Liver (tissue), 9 donors: Measurements from ENCODE around the gene FAM83E. TPM values are rescaled to one million over a fixed set of nuclear protein-coding genes. Genes with fewer than 3 reads are reported as not detected.

Source experiments
- DNase-seq: peaks from one replicate; pipeline ENCODE4 v3.0.0-alpha.2; 2017; ENCODE audit warnings: low spot score
- H3K27ac ChIP-seq, 2 donors: one replicate each; pipeline ENCODE4 v1.7.0; 2013; ENCODE audit warnings: inconsistent platforms in 2 of 2, low read length in 2 of 2, control low read depth in 1 of 2, low read depth in 1 of 2, mild to moderate bottlenecking in 1 of 2
- H3K27me3 ChIP-seq, 4 donors: one replicate each; pipeline versions ENCODE4 v1.6.1 to v1.7.0; 2013; ENCODE audit warnings: low read length in 3 of 4, inconsistent platforms in 1 of 4, mild to moderate bottlenecking in 1 of 4, moderate library complexity in 1 of 4; ENCODE audit not compliant: control insufficient read depth in 4 of 4, insufficient read depth in 4 of 4
- H3K36me3 ChIP-seq, 4 donors: one replicate each; pipeline versions ENCODE4 v1.6.1 to v1.7.0; 2013; ENCODE audit warnings: low read length in 3 of 4, mild to moderate bottlenecking in 3 of 4, low read depth in 1 of 4, moderate library complexity in 1 of 4; ENCODE audit not compliant: control insufficient read depth in 4 of 4, insufficient read depth in 3 of 4
- H3K4me1 ChIP-seq, 4 donors: one replicate each; pipeline versions ENCODE4 v1.6.1 to v1.7.0; 2013; ENCODE audit warnings: low read length in 3 of 4, mild to moderate bottlenecking in 3 of 4, moderate library complexity in 1 of 4; ENCODE audit not compliant: control insufficient read depth in 4 of 4, insufficient read depth in 4 of 4
- H3K4me3 ChIP-seq, 3 donors: one replicate each; pipeline versions ENCODE4 v1.6.1 to v1.7.0; 2013; ENCODE audit warnings: low read length in 3 of 3, control low read depth in 1 of 3, low read depth in 1 of 3, mild to moderate bottlenecking in 1 of 3
- H3K9ac ChIP-seq, 2 donors: one replicate each; pipeline ENCODE4 v1.7.0; 2013; ENCODE audit warnings: low read length in 2 of 2, mild to moderate bottlenecking in 2 of 2, moderate library complexity in 2 of 2, control low read depth in 1 of 2, low read depth in 1 of 2
- H3K9me3 ChIP-seq, 4 donors: one replicate each; pipeline versions ENCODE4 v1.6.1 to v1.7.0; 2013; ENCODE audit warnings: low read length in 3 of 4; ENCODE audit not compliant: control insufficient read depth in 4 of 4
- FOXA1 ChIP-seq: IDR thresholded peaks from 2 replicates; pipeline ENCODE4 v1.6.1; 2016; ENCODE audit warnings: antibody characterized with exemption
- FOXA2 ChIP-seq: IDR thresholded peaks from 2 replicates; pipeline ENCODE4 v1.6.1; 2016; ENCODE audit warnings: antibody characterized with exemption
- GABPA ChIP-seq, 2 donors: IDR thresholded peaks in 1 of 2; conservative IDR thresholded peaks in 1 of 2; 2 replicates each; pipeline ENCODE4 v1.6.1; 2016; ENCODE audit warnings: antibody characterized with exemption in 2 of 2, mild to moderate bottlenecking in 1 of 2, moderate library complexity in 1 of 2
- HNF4A ChIP-seq, 2 donors: conservative IDR thresholded peaks; 2 replicates each; pipeline ENCODE4 v1.6.1; 2016; ENCODE audit warnings: antibody characterized with exemption in 2 of 2, mild to moderate bottlenecking in 2 of 2
- HNF4G ChIP-seq: IDR thresholded peaks from 2 replicates; pipeline ENCODE4 v1.6.1; 2016; ENCODE audit warnings: antibody characterized with exemption
- JUND ChIP-seq, 2 donors: IDR thresholded peaks; 2 replicates each; pipeline ENCODE4 v1.6.1; 2016; ENCODE audit warnings: antibody characterized with exemption in 2 of 2
- NR2F2 ChIP-seq: IDR thresholded peaks from 2 replicates; pipeline ENCODE4 v1.6.1; 2016; ENCODE audit warnings: antibody characterized with exemption
- RAD21 ChIP-seq, 2 donors: IDR thresholded peaks; 2 replicates each; pipeline ENCODE4 v1.6.1; 2016; ENCODE audit warnings: antibody characterized with exemption in 2 of 2, mild to moderate bottlenecking in 2 of 2
- SP1 ChIP-seq: IDR thresholded peaks from 2 replicates; pipeline ENCODE4 v1.6.1; 2018; ENCODE audit warnings: antibody characterized with exemption, mild to moderate bottlenecking
- TAF1 ChIP-seq: conservative IDR thresholded peaks from 2 replicates; pipeline ENCODE4 v1.6.1; 2016; ENCODE audit warnings: antibody characterized with exemption, mild to moderate bottlenecking
- YY1 ChIP-seq: IDR thresholded peaks from 2 replicates; pipeline ENCODE4 v1.6.1; 2016; ENCODE audit warnings: antibody characterized with exemption, mild to moderate bottlenecking
- WGBS: extraction: QIAGEN DNeasy Blood & Tissue Kit; methylation state at CpG from one replicate; pipeline ENCODE4 v1.1.7; 2013; 5-methylcytosine and 5-hydroxymethylcytosine counted together
- polyA plus RNA-seq, 2 donors: library from polyadenylated mRNA; stranded (reverse) in 1 of 2; unstranded in 1 of 2; fragments of 200-250 nt in 1 of 2; fragments of >200 nt in 1 of 2; fragmentation: Nextera tagmentation in 1 of 2; extraction: Ambion mirVana in 1 of 2; gene quantifications; one replicate each; pipeline versions ENCODE4 v1.2.1 to v1.2.3, GENCODE V29; 2013 to 2015
- total RNA-seq, 2 donors: library from RNA; depleted of rRNA; stranded (reverse); fragments of >200 nt; gene quantifications; one replicate each; pipeline ENCODE4 v1.2.3, GENCODE V29; 2014
- TF ChIP-seq, protein P1 (sequence below): IDR thresholded peaks from 2 replicates; pipeline ENCODE4 v1.6.1; 2016; ENCODE audit warnings: antibody characterized with exemption, mild to moderate bottlenecking
- TF ChIP-seq, protein P2 (sequence below): IDR thresholded peaks from 2 replicates; pipeline ENCODE4 v1.6.1; 2016; ENCODE audit warnings: antibody characterized with exemption
- TF ChIP-seq, protein P3 (sequence below): fragments of 150-350 bp; IDR thresholded peaks from 2 replicates; pipeline ENCODE4 v1.5.1; 2017; ENCODE audit warnings: improper control_type of control experiment, low read depth, low read length; ENCODE audit not compliant: missing input control
- TF ChIP-seq, protein P4 (sequence below): IDR thresholded peaks from 2 replicates; pipeline ENCODE4 v1.6.1; 2016; ENCODE audit warnings: antibody characterized with exemption
- TF ChIP-seq, protein P5 (sequence below): IDR thresholded peaks from 2 replicates; pipeline ENCODE4 v1.6.1; 2016; ENCODE audit warnings: antibody characterized with exemption
- donor health status: healthy.
- donor health status: healthy.
- donor health status: healthy.
- donor health status: healthy.
- donor health status: healthy.

The FAM83E gene
- total and polyA plus RNA-seq, 4 donors = 0.20 to 0.42 (median 0.33) TPM; not detected in 1

DNA sequence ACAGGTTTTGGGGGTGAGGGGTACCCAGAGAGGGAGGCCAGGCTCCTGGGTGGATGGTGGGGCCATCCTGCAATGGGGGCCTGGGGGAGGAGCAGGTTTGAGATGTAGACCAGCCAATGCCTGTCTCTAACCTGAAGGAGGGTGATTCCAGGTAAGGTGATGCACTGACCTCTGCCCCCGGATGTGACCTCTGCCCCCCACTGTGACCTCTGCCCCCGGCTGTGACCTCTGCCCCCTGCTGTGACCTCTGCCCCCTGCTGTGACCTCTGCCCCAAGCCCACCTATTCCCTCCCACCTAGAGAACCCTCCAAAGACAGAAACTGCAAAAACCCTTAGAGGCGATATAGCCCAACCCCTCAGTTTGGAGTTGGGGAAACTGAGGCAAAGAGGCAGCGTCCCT, 18.6 kb downstream of the FAM83E start:
- H3K27ac ChIP-seq = no peak overlapping the region
- WGBS = 63% methylated on average over 4 of the region's 4 CpGs
- TF ChIP-seq GABPA (IDR thresholded peaks at IDR 0.05 in 1 of 2, conservative IDR thresholded peaks at IDR 0.05 in 1 of 2) = no peak
- TF ChIP-seq NR2F2 = peak; percentile 64
- H3K36me3 ChIP-seq = no peaks in the 10 kb centered on the region
- DNase-seq = no peak
- no peak overlapping the region for H3K4me3 ChIP-seq
- H3K9ac ChIP-seq = no peak overlapping the region
- no peaks in the 10 kb centered on the region for H3K9me3 ChIP-seq
- H3K4me1 ChIP-seq = no peaks in the 10 kb centered on the region
- no peaks in the 10 kb centered on the region for H3K27me3 ChIP-seq

DNA sequence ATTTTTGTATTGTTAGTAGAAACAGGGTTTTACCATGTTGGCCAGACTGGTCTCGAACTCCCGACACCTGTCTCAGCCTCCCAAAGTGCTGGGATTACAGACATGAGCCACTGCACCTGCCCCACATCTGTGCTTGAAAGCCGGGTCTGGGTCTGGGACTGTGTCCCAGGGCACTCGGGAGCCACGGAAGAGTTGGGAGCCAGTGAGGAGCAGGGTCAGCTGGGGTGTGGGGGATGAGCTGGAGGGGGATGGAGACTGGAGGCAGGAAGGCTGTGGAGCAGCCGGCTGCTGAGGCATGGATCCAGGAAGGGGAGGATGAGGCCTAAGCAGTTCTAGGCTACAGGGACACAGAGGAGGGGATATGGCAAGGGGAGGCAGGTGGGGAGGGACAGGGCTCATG, 19.0 kb downstream of the FAM83E start:
- Histone ChIP-seq H3K36me3 (no peaks in the 10 kb centered on the region), H3K9ac (no peak overlapping the region), H3K27ac (no peak overlapping the region), H3K4me1 (no peaks in the 10 kb centered on the region), H3K9me3 (no peaks in the 10 kb centered on the region), H3K27me3 (no peaks in the 10 kb centered on the region), H3K4me3 (no peak overlapping the region)
- DNase-seq = no peak
- 78% methylated on average over 6 of the region's 6 CpGs for WGBS
- TF ChIP-seq HNF4G (no peak), SP1 (no peak), HNF4A (conservative IDR thresholded peaks at IDR 0.05) (no peak), YY1 (no peak), TAF1 (no peak), FOXA1 (no peak), FOXA2 (no peak), GABPA (IDR thresholded peaks at IDR 0.05 in 1 of 2, conservative IDR thresholded peaks at IDR 0.05 in 1 of 2) (no peak), RAD21 (IDR thresholded peaks at IDR 0.05) (no peak), JUND (IDR thresholded peaks at IDR 0.05) (no peak), NR2F2 (no peak)
- TF ChIP-seq, protein P1, sequence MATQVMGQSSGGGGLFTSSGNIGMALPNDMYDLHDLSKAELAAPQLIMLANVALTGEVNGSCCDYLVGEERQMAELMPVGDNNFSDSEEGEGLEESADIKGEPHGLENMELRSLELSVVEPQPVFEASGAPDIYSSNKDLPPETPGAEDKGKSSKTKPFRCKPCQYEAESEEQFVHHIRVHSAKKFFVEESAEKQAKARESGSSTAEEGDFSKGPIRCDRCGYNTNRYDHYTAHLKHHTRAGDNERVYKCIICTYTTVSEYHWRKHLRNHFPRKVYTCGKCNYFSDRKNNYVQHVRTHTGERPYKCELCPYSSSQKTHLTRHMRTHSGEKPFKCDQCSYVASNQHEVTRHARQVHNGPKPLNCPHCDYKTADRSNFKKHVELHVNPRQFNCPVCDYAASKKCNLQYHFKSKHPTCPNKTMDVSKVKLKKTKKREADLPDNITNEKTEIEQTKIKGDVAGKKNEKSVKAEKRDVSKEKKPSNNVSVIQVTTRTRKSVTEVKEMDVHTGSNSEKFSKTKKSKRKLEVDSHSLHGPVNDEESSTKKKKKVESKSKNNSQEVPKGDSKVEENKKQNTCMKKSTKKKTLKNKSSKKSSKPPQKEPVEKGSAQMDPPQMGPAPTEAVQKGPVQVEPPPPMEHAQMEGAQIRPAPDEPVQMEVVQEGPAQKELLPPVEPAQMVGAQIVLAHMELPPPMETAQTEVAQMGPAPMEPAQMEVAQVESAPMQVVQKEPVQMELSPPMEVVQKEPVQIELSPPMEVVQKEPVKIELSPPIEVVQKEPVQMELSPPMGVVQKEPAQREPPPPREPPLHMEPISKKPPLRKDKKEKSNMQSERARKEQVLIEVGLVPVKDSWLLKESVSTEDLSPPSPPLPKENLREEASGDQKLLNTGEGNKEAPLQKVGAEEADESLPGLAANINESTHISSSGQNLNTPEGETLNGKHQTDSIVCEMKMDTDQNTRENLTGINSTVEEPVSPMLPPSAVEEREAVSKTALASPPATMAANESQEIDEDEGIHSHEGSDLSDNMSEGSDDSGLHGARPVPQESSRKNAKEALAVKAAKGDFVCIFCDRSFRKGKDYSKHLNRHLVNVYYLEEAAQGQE = no peak
- TF ChIP-seq, protein P2, sequence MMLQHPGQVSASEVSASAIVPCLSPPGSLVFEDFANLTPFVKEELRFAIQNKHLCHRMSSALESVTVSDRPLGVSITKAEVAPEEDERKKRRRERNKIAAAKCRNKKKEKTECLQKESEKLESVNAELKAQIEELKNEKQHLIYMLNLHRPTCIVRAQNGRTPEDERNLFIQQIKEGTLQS = no peak
- TF ChIP-seq, protein P3, sequence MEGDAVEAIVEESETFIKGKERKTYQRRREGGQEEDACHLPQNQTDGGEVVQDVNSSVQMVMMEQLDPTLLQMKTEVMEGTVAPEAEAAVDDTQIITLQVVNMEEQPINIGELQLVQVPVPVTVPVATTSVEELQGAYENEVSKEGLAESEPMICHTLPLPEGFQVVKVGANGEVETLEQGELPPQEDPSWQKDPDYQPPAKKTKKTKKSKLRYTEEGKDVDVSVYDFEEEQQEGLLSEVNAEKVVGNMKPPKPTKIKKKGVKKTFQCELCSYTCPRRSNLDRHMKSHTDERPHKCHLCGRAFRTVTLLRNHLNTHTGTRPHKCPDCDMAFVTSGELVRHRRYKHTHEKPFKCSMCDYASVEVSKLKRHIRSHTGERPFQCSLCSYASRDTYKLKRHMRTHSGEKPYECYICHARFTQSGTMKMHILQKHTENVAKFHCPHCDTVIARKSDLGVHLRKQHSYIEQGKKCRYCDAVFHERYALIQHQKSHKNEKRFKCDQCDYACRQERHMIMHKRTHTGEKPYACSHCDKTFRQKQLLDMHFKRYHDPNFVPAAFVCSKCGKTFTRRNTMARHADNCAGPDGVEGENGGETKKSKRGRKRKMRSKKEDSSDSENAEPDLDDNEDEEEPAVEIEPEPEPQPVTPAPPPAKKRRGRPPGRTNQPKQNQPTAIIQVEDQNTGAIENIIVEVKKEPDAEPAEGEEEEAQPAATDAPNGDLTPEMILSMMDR = no peak
- TF ChIP-seq, protein P4, sequence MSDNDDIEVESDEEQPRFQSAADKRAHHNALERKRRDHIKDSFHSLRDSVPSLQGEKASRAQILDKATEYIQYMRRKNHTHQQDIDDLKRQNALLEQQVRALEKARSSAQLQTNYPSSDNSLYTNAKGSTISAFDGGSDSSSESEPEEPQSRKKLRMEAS = no peak
- TF ChIP-seq, protein P5, sequence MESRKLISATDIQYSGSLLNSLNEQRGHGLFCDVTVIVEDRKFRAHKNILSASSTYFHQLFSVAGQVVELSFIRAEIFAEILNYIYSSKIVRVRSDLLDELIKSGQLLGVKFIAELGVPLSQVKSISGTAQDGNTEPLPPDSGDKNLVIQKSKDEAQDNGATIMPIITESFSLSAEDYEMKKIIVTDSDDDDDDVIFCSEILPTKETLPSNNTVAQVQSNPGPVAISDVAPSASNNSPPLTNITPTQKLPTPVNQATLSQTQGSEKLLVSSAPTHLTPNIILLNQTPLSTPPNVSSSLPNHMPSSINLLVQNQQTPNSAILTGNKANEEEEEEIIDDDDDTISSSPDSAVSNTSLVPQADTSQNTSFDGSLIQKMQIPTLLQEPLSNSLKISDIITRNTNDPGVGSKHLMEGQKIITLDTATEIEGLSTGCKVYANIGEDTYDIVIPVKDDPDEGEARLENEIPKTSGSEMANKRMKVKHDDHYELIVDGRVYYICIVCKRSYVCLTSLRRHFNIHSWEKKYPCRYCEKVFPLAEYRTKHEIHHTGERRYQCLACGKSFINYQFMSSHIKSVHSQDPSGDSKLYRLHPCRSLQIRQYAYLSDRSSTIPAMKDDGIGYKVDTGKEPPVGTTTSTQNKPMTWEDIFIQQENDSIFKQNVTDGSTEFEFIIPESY = no peak
